ENCODE measurements around the gene NPLOC4. TPM values are rescaled to one million over a fixed set of nuclear protein-coding genes. Genes with fewer than 3 reads are reported as not detected.
"Not testable (repeated sequence)": the region's sequence is repeated elsewhere in the genome, so short reads cannot be mapped to it uniquely, and the experiment has no call there.

NPLOC4 gene
- polyA plus RNA-seq, 1 donor, result 47.8 TPM

DNA sequence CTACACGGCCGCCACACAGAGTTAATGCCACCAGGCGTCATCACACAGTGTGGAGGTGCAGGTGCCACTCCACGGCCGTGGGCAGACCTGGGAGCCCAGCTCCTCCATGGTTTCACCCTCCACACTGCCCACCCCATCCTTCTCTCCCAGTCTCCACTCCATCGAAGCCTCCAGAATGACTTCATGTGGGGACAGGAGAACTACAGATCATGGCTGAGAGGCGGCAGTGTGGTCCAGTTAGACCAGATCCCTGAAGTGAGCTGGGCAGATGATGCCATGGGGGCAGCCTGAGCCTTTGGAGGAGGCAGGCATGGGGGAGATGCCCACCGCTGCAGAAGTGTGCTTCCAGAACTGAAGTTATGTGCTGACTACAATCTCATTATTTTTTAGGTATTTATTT lies 46.8 kb downstream of the NPLOC4 start:
- no peak for DNase-seq
- Histone ChIP-seq H3K9me3 (ENCODE audit: control insufficient read depth, low read depth, low read length) (no peaks in the 10 kb centered on the region), H3K4me1 (ENCODE audit: control insufficient read depth, insufficient read depth, low read length) (no peaks in the 10 kb centered on the region), H3K27me3 (ENCODE audit: control insufficient read depth, insufficient read depth, low read length) (no peaks in the 10 kb centered on the region), H3K36me3 (ENCODE audit: control insufficient read depth, insufficient read depth, low read length) (peaks cover 85% of the 10 kb centered on the region), H3K4me3 (ENCODE audit: low read length) (no peak overlapping the region), H3K27ac (ENCODE audit: low read length) (no peak overlapping the region)
- no CpG with 5 or more reads among the region's 8 CpGs for WGBS (ENCODE audit: insufficient coverage, low lambda C conversion rate)

DNA sequence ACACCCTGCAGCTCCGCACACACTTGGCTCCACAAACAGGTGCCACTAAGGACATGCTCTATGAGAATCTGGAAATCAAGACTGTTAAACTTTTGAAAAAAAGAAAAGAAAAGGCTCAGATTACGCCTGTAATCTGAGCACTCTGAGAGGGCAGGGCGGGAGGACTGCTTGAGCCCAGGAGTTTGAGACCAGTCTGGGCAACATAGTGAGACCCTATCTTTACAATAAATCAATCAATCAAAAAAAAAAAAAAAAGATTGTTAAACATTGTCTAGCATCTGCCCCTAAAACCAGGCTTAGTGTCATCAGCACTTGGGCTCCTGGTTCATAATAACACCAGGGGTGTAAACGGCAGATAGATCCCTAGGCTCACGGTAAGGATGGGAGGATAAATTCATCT lies 47.3 kb downstream of the NPLOC4 start:
- Histone ChIP-seq H3K27me3 (ENCODE audit: control insufficient read depth, insufficient read depth, low read length) (no peaks in the 10 kb centered on the region), H3K9me3 (ENCODE audit: control insufficient read depth, low read depth, low read length) (no peaks in the 10 kb centered on the region), H3K27ac (ENCODE audit: low read length) (no peak overlapping the region), H3K4me3 (ENCODE audit: low read length) (no peak overlapping the region), H3K36me3 (ENCODE audit: control insufficient read depth, insufficient read depth, low read length) (peaks cover 83% of the 10 kb centered on the region), H3K4me1 (ENCODE audit: control insufficient read depth, insufficient read depth, low read length) (no peaks in the 10 kb centered on the region)
- DNase-seq, result no peak
- WGBS (ENCODE audit: insufficient coverage, low lambda C conversion rate), result no CpG with 5 or more reads among the region's 5 CpGs

DNA sequence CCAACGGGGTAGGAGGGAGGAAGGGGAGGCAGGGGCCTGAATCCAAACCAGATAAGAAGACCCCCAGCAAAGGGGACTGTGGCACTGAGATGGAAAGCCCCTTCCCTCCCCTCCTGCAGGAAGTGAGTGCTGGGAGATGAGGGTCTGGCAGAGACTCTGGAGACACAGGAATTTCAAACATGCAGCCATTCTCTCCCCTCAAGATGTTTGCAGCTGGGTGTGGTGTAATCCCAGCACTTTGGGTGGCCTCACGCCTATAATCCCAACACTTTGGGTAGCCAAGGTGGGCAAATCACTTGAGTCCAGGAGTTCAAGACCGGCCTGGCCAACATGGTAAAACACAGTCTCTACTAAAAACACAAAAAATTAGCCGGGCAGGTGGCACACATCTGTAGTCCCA lies 50.8 kb downstream of the NPLOC4 start:
- H3K4me3 ChIP-seq (ENCODE audit: low read length), result no peak overlapping the region
- H3K27ac ChIP-seq (ENCODE audit: low read length), result no peak overlapping the region
- H3K4me1 ChIP-seq (ENCODE audit: control insufficient read depth, insufficient read depth, low read length), result no peaks in the 10 kb centered on the region
- H3K9me3 ChIP-seq (ENCODE audit: control insufficient read depth, low read depth, low read length), result no peaks in the 10 kb centered on the region
- H3K36me3 ChIP-seq (ENCODE audit: control insufficient read depth, insufficient read depth, low read length), result peaks cover 82% of the 10 kb centered on the region
- WGBS (ENCODE audit: insufficient coverage, low lambda C conversion rate), result no CpG with 5 or more reads among the region's 4 CpGs
- no peaks in the 10 kb centered on the region for H3K27me3 ChIP-seq (ENCODE audit: control insufficient read depth, insufficient read depth, low read length)
- DNase-seq, result no peak

DNA sequence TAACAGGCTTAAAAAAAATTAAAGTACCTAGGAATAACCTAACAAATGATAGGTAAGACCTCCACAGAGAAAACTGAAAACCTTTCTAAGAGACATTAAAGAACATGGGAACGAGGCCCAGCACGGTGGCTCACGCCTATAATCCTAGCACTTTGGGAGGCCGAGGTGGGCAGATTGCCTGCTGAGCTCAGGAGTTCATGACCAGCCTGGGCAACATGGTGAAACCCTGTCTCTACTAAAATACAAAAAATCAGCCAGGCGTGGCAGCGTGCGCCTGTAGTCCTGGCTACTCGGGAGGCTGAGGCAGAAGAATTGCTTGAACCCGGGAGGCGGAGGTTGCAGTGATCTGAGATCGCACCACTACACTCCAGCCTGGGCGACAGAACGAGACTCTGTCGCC lies 52.1 kb downstream of the NPLOC4 start:
- not testable (repeated sequence) for H3K4me3 ChIP-seq (ENCODE audit: low read length); H3K27me3 ChIP-seq (ENCODE audit: control insufficient read depth, insufficient read depth, low read length); H3K4me1 ChIP-seq (ENCODE audit: control insufficient read depth, insufficient read depth, low read length); H3K27ac ChIP-seq (ENCODE audit: low read length); H3K9me3 ChIP-seq (ENCODE audit: control insufficient read depth, low read depth, low read length); DNase-seq
- H3K36me3 ChIP-seq (ENCODE audit: control insufficient read depth, insufficient read depth, low read length), result peaks cover 80% of the 10 kb centered on the region
- WGBS (ENCODE audit: insufficient coverage, low lambda C conversion rate), result no CpG with 5 or more reads among the region's 14 CpGs

- H3K9me3 ChIP-seq (ENCODE audit: control insufficient read depth, low read depth, low read length), result no peaks in the 10 kb centered on the region
- no peak overlapping the region for H3K4me3 ChIP-seq (ENCODE audit: low read length)
- 92% methylated on average over 2 of the region's 6 CpGs for WGBS (ENCODE audit: insufficient coverage, low lambda C conversion rate)
- H3K36me3 ChIP-seq (ENCODE audit: control insufficient read depth, insufficient read depth, low read length), result peaks cover 80% of the 10 kb centered on the region
- H3K27ac ChIP-seq (ENCODE audit: low read length), result no peak overlapping the region
- no peaks in the 10 kb centered on the region for H3K4me1 ChIP-seq (ENCODE audit: control insufficient read depth, insufficient read depth, low read length)
- H3K27me3 ChIP-seq (ENCODE audit: control insufficient read depth, insufficient read depth, low read length), result no peaks in the 10 kb centered on the region
- no peak for DNase-seq
Observed at GRCh38 chr17:81583589-81584342, 53.1 kb downstream of the NPLOC4 start.

DNA sequence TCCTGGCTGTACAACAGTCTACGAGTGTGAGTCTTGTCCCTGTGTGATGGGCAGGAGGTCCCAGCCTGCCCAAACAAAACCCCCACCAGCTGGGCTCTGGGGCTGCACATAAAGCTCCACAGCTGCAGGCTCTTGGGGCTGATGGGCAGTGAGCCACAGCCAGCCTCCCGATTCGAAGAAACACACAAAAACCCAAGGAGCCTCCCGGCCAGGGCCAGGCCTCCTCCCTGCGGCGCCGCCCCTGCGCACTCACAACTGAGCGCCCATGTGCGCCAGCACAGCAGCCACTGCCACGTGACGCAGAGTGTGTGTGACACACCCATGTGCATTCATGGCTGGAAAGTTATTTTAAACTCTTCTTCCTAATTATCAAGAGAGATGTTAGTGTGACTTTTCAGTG lies 54.2 kb downstream of the NPLOC4 start:
- no peak for DNase-seq
- no peak overlapping the region for H3K27ac ChIP-seq (ENCODE audit: low read length)
- no CpG with 5 or more reads among the region's 12 CpGs for WGBS (ENCODE audit: insufficient coverage, low lambda C conversion rate)
- peaks cover 79% of the 10 kb centered on the region for H3K36me3 ChIP-seq (ENCODE audit: control insufficient read depth, insufficient read depth, low read length)
- no peaks in the 10 kb centered on the region for H3K27me3 ChIP-seq (ENCODE audit: control insufficient read depth, insufficient read depth, low read length)
- H3K9me3 ChIP-seq (ENCODE audit: control insufficient read depth, low read depth, low read length), result no peaks in the 10 kb centered on the region
- H3K4me1 ChIP-seq (ENCODE audit: control insufficient read depth, insufficient read depth, low read length), result no peaks in the 10 kb centered on the region
- H3K4me3 ChIP-seq (ENCODE audit: low read length), result no peak overlapping the region

DNA sequence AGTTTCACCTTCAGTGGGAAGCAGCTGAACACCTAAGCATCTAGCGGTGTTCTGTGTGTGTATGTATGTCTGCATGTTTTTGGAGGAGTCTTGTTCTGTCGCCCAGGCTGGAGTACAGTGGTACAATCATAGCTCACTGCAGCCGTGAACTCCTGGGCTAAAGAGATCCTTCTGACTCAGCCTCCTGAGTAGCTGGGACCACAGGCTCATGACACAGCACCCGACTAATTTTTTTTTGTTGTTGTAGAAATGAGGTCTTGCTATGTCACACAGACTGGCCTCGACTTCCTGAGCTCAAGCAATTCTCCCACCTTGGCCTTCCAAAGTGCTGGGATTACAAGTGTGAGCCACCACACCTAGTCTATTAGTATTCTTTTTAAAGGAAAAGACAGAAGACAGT lies 54.6 kb downstream of the NPLOC4 start:
- Histone ChIP-seq H3K4me3 (ENCODE audit: low read length) (no peak overlapping the region), H3K9me3 (ENCODE audit: control insufficient read depth, low read depth, low read length) (no peaks in the 10 kb centered on the region), H3K27ac (ENCODE audit: low read length) (no peak overlapping the region), H3K4me1 (ENCODE audit: control insufficient read depth, insufficient read depth, low read length) (no peaks in the 10 kb centered on the region), H3K36me3 (ENCODE audit: control insufficient read depth, insufficient read depth, low read length) (peaks cover 82% of the 10 kb centered on the region), H3K27me3 (ENCODE audit: control insufficient read depth, insufficient read depth, low read length) (no peaks in the 10 kb centered on the region)
- DNase-seq, result no peak
- no CpG with 5 or more reads among the region's 5 CpGs for WGBS (ENCODE audit: insufficient coverage, low lambda C conversion rate)

DNA sequence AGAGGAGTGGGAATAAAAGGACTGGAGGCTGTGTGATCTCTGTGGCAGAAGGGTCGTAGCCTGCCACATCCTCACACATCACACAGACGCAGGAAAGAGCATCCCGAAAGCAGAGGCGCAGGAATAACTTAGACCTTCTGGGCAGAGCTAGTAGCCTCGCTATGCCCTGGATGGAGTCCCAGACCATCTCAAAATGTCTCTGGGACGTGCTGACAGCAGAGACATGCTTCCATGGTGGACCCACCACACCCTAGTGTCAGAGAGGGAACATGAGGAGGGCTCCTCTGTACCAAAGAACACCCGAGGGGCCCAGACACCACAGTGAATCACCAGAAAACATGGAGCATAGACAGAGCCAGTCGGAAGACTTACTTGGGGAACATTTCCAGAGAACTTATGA lies 55.2 kb downstream of the NPLOC4 start:
- DNase-seq, result no peak
- no CpG with 5 or more reads among the region's 8 CpGs for WGBS (ENCODE audit: insufficient coverage, low lambda C conversion rate)
- H3K4me1 ChIP-seq (ENCODE audit: control insufficient read depth, insufficient read depth, low read length), result no peaks in the 10 kb centered on the region
- no peak overlapping the region for H3K27ac ChIP-seq (ENCODE audit: low read length)
- H3K36me3 ChIP-seq (ENCODE audit: control insufficient read depth, insufficient read depth, low read length), result peaks cover 80% of the 10 kb centered on the region
- H3K27me3 ChIP-seq (ENCODE audit: control insufficient read depth, insufficient read depth, low read length), result no peaks in the 10 kb centered on the region
- H3K4me3 ChIP-seq (ENCODE audit: low read length), result no peak overlapping the region
- no peaks in the 10 kb centered on the region for H3K9me3 ChIP-seq (ENCODE audit: control insufficient read depth, low read depth, low read length)

- Histone ChIP-seq H3K27me3 (ENCODE audit: control insufficient read depth, insufficient read depth, low read length) (no peaks in the 10 kb centered on the region), H3K36me3 (ENCODE audit: control insufficient read depth, insufficient read depth, low read length) (peaks cover 76% of the 10 kb centered on the region), H3K27ac (ENCODE audit: low read length) (no peak overlapping the region), H3K9me3 (ENCODE audit: control insufficient read depth, low read depth, low read length) (no peaks in the 10 kb centered on the region), H3K4me1 (ENCODE audit: control insufficient read depth, insufficient read depth, low read length) (no peaks in the 10 kb centered on the region), H3K4me3 (ENCODE audit: low read length) (no peak overlapping the region)
- DNase-seq, result no peak
- WGBS (ENCODE audit: insufficient coverage, low lambda C conversion rate), result no CpG with 5 or more reads among the region's 6 CpGs
Observed at GRCh38 chr17:81580481-81580880, 56.4 kb downstream of the NPLOC4 start.

DNA sequence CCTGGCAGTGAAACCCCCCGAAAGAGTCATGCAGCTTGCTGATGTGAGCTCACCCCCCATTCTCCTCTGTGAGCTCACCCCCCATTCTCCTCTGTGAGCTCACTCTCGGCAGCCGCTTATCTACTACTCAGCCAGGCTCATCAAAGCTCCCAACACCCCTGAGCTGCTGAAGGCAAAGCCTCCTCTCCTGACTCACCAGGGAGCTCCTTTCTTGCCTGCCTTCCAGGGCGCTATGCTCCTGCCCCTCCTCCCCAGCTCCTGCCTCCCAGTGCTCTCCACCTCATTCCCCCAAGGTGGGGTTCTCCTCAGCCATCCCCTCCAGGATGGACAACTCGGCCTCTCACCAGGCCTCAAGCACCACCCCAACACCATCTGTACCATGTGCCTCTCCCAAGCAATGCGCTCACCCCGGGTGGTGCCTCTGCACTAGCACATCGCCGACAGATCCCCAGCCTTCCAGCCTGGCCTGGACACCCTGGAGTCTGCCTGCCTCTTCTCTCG lies 57.0 kb downstream of the NPLOC4 start:
- WGBS (ENCODE audit: insufficient coverage, low lambda C conversion rate), result 80% methylated on average over 1 of the region's 10 CpGs

GRCh38 chr17:81579298-81579697 lies 57.6 kb downstream of the NPLOC4 start:
- no peaks in the 10 kb centered on the region for H3K9me3 ChIP-seq (ENCODE audit: control insufficient read depth, low read depth, low read length)
- 100% methylated on average over 1 of the region's 6 CpGs for WGBS (ENCODE audit: insufficient coverage, low lambda C conversion rate)
- H3K27ac ChIP-seq (ENCODE audit: low read length), result no peak overlapping the region
- H3K36me3 ChIP-seq (ENCODE audit: control insufficient read depth, insufficient read depth, low read length), result peaks cover 76% of the 10 kb centered on the region
- no peaks in the 10 kb centered on the region for H3K27me3 ChIP-seq (ENCODE audit: control insufficient read depth, insufficient read depth, low read length)
- no peak overlapping the region for H3K4me3 ChIP-seq (ENCODE audit: low read length)
- no peak for DNase-seq
- no peaks in the 10 kb centered on the region for H3K4me1 ChIP-seq (ENCODE audit: control insufficient read depth, insufficient read depth, low read length)

More for the DNA sequence above, 57.0 kb downstream of the NPLOC4 start:
- no peaks in the 10 kb centered on the region for H3K4me1 ChIP-seq (ENCODE audit: control insufficient read depth, insufficient read depth, low read length)
- no peak overlapping the region for H3K27ac ChIP-seq (ENCODE audit: low read length)
- no peaks in the 10 kb centered on the region for H3K9me3 ChIP-seq (ENCODE audit: control insufficient read depth, low read depth, low read length)
- no peak overlapping the region for H3K4me3 ChIP-seq (ENCODE audit: low read length)
- H3K27me3 ChIP-seq (ENCODE audit: control insufficient read depth, insufficient read depth, low read length), result no peaks in the 10 kb centered on the region
- H3K36me3 ChIP-seq (ENCODE audit: control insufficient read depth, insufficient read depth, low read length), result peaks cover 74% of the 10 kb centered on the region
- DNase-seq, result no peak
